ENCODE data around the gene RBKS.
A peak's percentile ranks its signal among the peaks of the same experiment; 100 is the strongest.
"Not testable (repeated sequence)": the region's sequence is repeated elsewhere in the genome, so short reads cannot be mapped to it uniquely, and the experiment has no call there.

Gene RBKS

GRCh38 chr2:27798486-27798885 lies 91.7 kb downstream of the RBKS start:
- DNase-seq (ENCODE audit: low spot score) = no peak

GRCh38 chr2:27797841-27798240 lies 92.3 kb downstream of the RBKS start:
- DNase-seq (ENCODE audit: low spot score) = no peak

- DNase-seq (ENCODE audit: low spot score) = no peak
Observed at GRCh38 chr2:27796791-27797765, 93.1 kb downstream of the RBKS start.

- no peak for DNase-seq (ENCODE audit: low spot score)
Observed at GRCh38 chr2:27795868-27796277, 94.3 kb downstream of the RBKS start.

GRCh38 chr2:27795093-27795834 lies 94.9 kb downstream of the RBKS start:
- DNase-seq (ENCODE audit: low spot score) = no peak

- DNase-seq (ENCODE audit: low spot score) = no peak
Observed at GRCh38 chr2:27792759-27793158, 97.4 kb downstream of the RBKS start.

GRCh38 chr2:27790796-27791195 lies 99.4 kb downstream of the RBKS start:
- no peak for DNase-seq (ENCODE audit: low spot score)

- no peak for DNase-seq (ENCODE audit: low spot score)
Observed at GRCh38 chr2:27782701-27783100, 107.5 kb downstream of the RBKS start.

- DNase-seq (ENCODE audit: low spot score) = no peak
Observed at GRCh38 chr2:27781496-27781895, 108.7 kb downstream of the RBKS start.

- no peak for DNase-seq (ENCODE audit: low spot score)
Observed at GRCh38 chr2:27779417-27780055, 110.7 kb downstream of the RBKS start.

- no peak for DNase-seq (ENCODE audit: low spot score)
Observed at GRCh38 chr2:27776696-27777095, 113.5 kb downstream of the RBKS start.

- no peak for DNase-seq (ENCODE audit: low spot score)
Observed at GRCh38 chr2:27776097-27776496, 114.1 kb downstream of the RBKS start.

- DNase-seq (ENCODE audit: low spot score) = no peak
Observed at GRCh38 chr2:27773959-27774358, 116.2 kb downstream of the RBKS start.

- DNase-seq (ENCODE audit: low spot score) = no peak
Observed at GRCh38 chr2:27772804-27773203, 117.4 kb downstream of the RBKS start.

GRCh38 chr2:27771548-27772335 lies 118.4 kb downstream of the RBKS start, which contains the start of gene MRPL33:
TSS of gene MRPL33 (plus strand) at chr2:27771719. CDS start at chr2:27771778, 59 bp downstream.
- DNase-seq (ENCODE audit: low spot score) = peak; percentile 95

- no peak for DNase-seq (ENCODE audit: low spot score)
Observed at GRCh38 chr2:27771202-27771547, 119.0 kb downstream of the RBKS start.

GRCh38 chr2:27766287-27766661 lies 123.9 kb downstream of the RBKS start:
- DNase-seq (ENCODE audit: low spot score) = no peak

GRCh38 chr2:27765621-27766286 lies 124.4 kb downstream of the RBKS start:
- no peak for DNase-seq (ENCODE audit: low spot score)

- not testable (repeated sequence) for DNase-seq (ENCODE audit: low spot score)
Observed at GRCh38 chr2:27764526-27764925, 125.7 kb downstream of the RBKS start.

GRCh38 chr2:27763907-27764267 lies 126.3 kb downstream of the RBKS start:
- DNase-seq (ENCODE audit: low spot score) = no peak

All from D341Med (cell line).